AG09319 (cell line): ENCODE results near the gene AKAP7.
"Not testable (repeated sequence)": the region's sequence is repeated elsewhere in the genome, so short reads cannot be mapped to it uniquely, and the experiment has no call there.

Source experiments
- DNase-seq: peaks from one replicate; pipeline ENCODE4 v3.0.0-alpha.2; 2010; ENCODE audit warnings: low read depth; ENCODE audit errors: extremely low read depth
- CTCF ChIP-seq: IDR thresholded peaks from 2 replicates; pipeline ENCODE4 v1.5.1; 2011; ENCODE audit warnings: low read depth, mild to moderate bottlenecking, inconsistent platforms, low read length, moderate library complexity

The AKAP7 gene

GRCh38 chr6:131305037-131305850 lies 170.0 kb downstream of the AKAP7 start:
- TF ChIP-seq CTCF: no peak
- no peak for DNase-seq

DNA sequence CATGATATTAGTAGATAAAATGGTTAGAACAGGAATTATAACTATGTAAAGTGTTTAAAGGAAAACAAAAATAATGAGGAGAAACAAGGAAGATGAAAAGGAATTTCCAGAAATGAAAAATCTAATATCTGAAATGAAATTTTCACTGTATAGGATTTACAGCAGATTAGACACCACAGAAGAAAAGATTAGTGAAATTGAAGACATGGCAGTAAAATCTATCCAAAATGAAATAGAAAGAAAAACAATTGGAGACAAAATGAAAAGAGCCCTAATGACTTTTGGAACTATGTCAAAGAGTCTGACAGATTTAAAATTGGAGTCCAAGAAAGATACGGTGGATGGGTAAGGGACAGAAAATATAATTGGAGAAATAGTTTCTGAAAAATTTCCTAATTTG lies 174.2 kb downstream of the AKAP7 start:
- no peak for DNase-seq
- no peak for TF ChIP-seq CTCF

- DNase-seq: no peak
- no peak for TF ChIP-seq CTCF
Measured at GRCh38 chr6:131314838-131315237, 179.6 kb downstream of the AKAP7 start.

DNA sequence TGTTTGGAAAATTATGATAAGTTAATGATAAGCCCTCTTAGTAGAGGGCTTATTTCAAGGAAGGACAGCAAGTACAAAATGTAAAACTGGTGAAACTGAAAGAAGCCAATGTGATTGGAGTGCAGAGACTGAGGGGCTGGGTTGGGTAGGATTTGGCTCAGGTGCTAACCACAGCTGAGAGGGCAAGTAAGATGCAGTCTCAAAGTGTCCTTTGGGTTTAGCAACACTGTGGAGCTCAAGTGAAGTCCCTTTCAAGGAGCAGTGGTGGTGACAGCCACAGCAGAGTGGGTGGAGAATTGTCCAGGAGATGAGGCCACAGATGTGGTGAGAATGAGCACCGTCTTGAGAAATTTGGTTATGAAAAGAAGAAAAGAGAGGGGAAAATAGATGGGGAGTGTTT lies 181.4 kb downstream of the AKAP7 start:
- no peak for DNase-seq
- no peak for TF ChIP-seq CTCF

DNA sequence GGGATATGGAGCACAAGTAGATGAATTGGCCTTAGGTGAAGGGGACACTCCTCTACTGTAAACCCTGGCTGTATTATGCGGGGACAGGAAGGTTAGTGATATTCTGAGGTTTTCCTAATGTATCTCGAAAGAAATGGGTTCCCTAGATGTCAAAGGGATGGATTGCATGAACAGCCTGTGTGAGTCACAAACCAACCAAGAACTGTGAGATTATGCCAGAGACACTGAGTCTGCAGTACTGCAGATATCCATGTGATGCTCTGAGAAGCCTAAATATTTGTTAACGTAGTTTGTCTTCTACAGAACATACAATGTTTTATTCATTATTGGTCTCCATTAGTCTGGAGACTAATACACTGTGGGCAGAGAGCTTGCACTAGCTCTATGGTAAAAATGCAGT lies 182.2 kb downstream of the AKAP7 start:
- TF ChIP-seq CTCF: no peak
- no peak for DNase-seq

DNA sequence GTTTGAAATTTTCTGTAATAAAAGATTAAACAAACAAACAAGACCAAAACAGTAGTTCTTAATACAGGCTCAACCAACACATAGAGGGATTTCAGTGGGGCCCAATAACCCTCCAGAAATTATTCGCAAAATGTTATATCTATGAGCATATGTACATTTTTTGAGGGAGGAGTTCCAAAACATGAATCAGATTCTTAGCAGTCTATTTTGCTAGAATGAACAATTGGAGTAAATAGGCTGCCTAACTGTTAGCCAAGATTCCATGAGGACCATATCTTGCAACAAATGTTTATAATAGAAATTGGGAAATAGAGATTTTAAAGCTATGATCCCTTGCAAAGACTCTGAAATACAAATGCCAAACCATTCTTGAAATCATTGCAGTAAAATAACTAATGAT lies 186.3 kb downstream of the AKAP7 start:
- no peak for DNase-seq
- no peak for TF ChIP-seq CTCF

DNA sequence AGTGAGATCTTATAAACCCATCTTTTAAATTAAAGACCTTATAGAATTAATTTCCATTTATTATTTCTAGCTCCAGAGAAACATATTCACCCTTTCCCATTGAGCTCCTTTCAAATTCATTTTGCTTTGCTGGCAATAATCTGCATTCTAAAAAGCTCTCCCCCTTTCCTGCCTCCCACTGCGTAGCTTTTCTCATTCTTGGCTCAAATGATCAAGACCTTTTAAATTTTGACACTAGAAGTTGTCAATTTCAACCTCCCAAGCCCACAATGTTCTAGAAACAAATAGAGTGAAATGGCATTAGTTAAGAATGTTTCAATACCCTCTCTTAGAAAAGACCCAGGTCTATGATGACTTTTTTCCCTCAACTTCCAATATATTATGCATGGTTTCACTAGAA lies 186.9 kb downstream of the AKAP7 start:
- no peak for TF ChIP-seq CTCF
- no peak for DNase-seq

- DNase-seq: not testable (repeated sequence)
Measured at GRCh38 chr6:131325669-131326068, 190.4 kb downstream of the AKAP7 start.

DNA sequence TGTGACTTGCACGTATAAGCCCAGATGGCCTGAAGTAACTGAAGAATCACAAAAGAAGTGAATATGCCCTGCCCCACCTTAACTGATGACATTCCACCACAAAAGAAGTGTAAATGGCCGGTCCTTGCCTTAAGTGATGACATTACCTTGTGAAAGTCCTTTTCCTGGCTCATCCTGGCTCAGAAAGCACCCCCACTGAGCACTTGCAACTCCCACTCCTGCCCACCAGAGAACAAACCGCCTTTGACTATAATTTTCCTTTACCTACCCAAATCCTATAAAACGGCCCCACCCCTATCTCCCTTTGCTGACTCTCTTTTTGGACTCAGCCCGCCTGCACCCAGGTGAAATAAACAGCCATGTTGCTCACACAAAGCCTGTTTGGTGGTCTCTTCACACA lies 193.5 kb downstream of the AKAP7 start:
- DNase-seq: not testable (repeated sequence)
